ENCODE results near the gene SMLR1. TPM values are rescaled to one million over a fixed set of nuclear protein-coding genes. Genes with fewer than 3 reads are reported as not detected.

SMLR1 gene
- total RNA-seq, 1 experiment from 2014 or later: not detected

DNA sequence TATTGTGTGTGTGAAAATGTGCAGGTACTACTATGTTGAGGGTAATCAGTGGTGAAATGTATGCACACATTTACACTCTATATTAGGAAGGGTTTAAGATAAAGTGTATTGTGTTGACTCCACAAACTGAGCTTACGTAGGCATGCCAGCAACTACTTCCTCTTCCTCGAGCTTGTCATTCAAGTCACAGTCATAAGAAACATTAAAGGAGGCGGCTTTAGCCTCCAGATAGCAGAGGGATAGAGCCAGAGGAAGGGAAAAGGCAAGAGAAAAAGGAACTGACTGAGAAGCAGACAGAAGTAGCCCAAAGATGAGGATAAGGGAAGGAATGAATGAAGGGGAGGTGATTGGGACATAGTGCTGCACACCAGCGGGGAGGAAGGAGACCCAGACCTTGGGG, 55.2 kb downstream of the SMLR1 start:
- H3K27ac ChIP-seq (ENCODE audit: low read length): no peak overlapping the region
- no TSS peak for BruUV-seq (replicated peaks)
- H2AFZ ChIP-seq (ENCODE audit: low read length): no peak overlapping the region
- no peak for TF ChIP-seq EZH2phosphoT487 (IDR thresholded peaks at IDR 0.05; ENCODE audit: borderline replicate concordance, low read length)
- TF ChIP-seq EZH2 (IDR thresholded peaks at IDR 0.05; ENCODE audit: low read length, unreplicated experiment): no peak
- TF ChIP-seq CTCF (conservative IDR thresholded peaks at IDR 0.05; ENCODE audit: low read depth, low read length): no peak
- H3K9ac ChIP-seq (ENCODE audit: low read length): no peak overlapping the region
- H3F3A ChIP-seq (ENCODE audit: low read length, unreplicated experiment): no peaks in the 10 kb centered on the region
- 0 out of 2 replicates have a peak, but pooled peaks cover 4% of the 10 kb centered on the region for H3K4me1 ChIP-seq (ENCODE audit: insufficient read depth, low read length)
- no peaks in the 10 kb centered on the region for H3K27me3 ChIP-seq (ENCODE audit: low read length)
- H3K4me2 ChIP-seq (ENCODE audit: low read length): no peak overlapping the region
- no peaks in the 10 kb centered on the region for H3K79me2 ChIP-seq (ENCODE audit: low read length)
- intact Hi-C loops (cut with micrococcal nuclease): no loop called here
- ChIA-PET CTCF (no interaction called here), POLR2A (ENCODE audit: unreplicated experiment) (no interaction called here)
- no peaks in the 10 kb centered on the region; the same call in 1 of the 2 replicates for H3K36me3 ChIP-seq (ENCODE audit: low read depth, low read length)
- no peaks in the 10 kb centered on the region for H4K20me1 ChIP-seq (ENCODE audit: low read length)
- DNase-seq (no peak), ATAC-seq (no peak)
- H3K9me3 ChIP-seq (ENCODE audit: low read length): no peaks in the 10 kb centered on the region
- no peaks in the 10 kb centered on the region for H3K9me2 ChIP-seq (replicated peaks; ENCODE audit: low read length)
- H3K4me3 ChIP-seq (ENCODE audit: low read length): no peak overlapping the region

- ATAC-seq: peak; percentile 80
- H3K4me1 ChIP-seq (ENCODE audit: insufficient read depth, low read length): 0 out of 2 replicates have a peak, but pooled peaks cover 4% of the 10 kb centered on the region
- H3K4me2 ChIP-seq (ENCODE audit: low read length): no peak overlapping the region
- no TSS peak for BruUV-seq (replicated peaks)
- no peaks in the 10 kb centered on the region for H3F3A ChIP-seq (ENCODE audit: low read length, unreplicated experiment)
- peaks cover 4% of the 10 kb centered on the region for H3K36me3 ChIP-seq (ENCODE audit: low read depth, low read length)
- intact Hi-C loops (cut with micrococcal nuclease): loop anchor here (1.0 to 5.0 kb wide), 6 partner anchors 52 to 647 kb away; no protein-coding TSS in a partner anchor
- no peak for TF ChIP-seq EZH2 (IDR thresholded peaks at IDR 0.05; ENCODE audit: low read length, unreplicated experiment)
- TF ChIP-seq CTCF (conservative IDR thresholded peaks at IDR 0.05; ENCODE audit: low read depth, low read length): peak; percentile 82
- peak; percentile 83 for DNase-seq
- no peaks in the 10 kb centered on the region for H3K9me2 ChIP-seq (replicated peaks; ENCODE audit: low read length)
- no peaks in the 10 kb centered on the region for H3K9me3 ChIP-seq (ENCODE audit: low read length)
- no peak overlapping the region for H2AFZ ChIP-seq (ENCODE audit: low read length)
- no peak overlapping the region for H3K27ac ChIP-seq (ENCODE audit: low read length)
- POLR2A ChIA-PET (ENCODE audit: unreplicated experiment): no interaction called here
- H3K9ac ChIP-seq (ENCODE audit: low read length): no peak overlapping the region
- H4K20me1 ChIP-seq (ENCODE audit: low read length): no peaks in the 10 kb centered on the region
- no peaks in the 10 kb centered on the region for H3K27me3 ChIP-seq (ENCODE audit: low read length)
- CTCF ChIA-PET: interaction anchor here (0.6 to 1.2 kb wide), 2 partner anchors 231 to 648 kb away, joined by 3 to 9 read pairs; no protein-coding TSS in a partner anchor
- no peaks in the 10 kb centered on the region for H3K79me2 ChIP-seq (ENCODE audit: low read length)
- no peak overlapping the region for H3K4me3 ChIP-seq (ENCODE audit: low read length)
Observed at GRCh38 chr6:130885392-130886192, 58.4 kb downstream of the SMLR1 start.

Other genes with a start within 250 kb of the SMLR1 start
- 26.9 and 39.9 TPM in 2 replicates for gene EPB41L2, start 235.8 kb downstream of the SMLR1 start, total RNA-seq (2014; rRNA removed)

All from PC-3 (cell line).